ENCODE results near the gene FYN.

FYN gene

DNA sequence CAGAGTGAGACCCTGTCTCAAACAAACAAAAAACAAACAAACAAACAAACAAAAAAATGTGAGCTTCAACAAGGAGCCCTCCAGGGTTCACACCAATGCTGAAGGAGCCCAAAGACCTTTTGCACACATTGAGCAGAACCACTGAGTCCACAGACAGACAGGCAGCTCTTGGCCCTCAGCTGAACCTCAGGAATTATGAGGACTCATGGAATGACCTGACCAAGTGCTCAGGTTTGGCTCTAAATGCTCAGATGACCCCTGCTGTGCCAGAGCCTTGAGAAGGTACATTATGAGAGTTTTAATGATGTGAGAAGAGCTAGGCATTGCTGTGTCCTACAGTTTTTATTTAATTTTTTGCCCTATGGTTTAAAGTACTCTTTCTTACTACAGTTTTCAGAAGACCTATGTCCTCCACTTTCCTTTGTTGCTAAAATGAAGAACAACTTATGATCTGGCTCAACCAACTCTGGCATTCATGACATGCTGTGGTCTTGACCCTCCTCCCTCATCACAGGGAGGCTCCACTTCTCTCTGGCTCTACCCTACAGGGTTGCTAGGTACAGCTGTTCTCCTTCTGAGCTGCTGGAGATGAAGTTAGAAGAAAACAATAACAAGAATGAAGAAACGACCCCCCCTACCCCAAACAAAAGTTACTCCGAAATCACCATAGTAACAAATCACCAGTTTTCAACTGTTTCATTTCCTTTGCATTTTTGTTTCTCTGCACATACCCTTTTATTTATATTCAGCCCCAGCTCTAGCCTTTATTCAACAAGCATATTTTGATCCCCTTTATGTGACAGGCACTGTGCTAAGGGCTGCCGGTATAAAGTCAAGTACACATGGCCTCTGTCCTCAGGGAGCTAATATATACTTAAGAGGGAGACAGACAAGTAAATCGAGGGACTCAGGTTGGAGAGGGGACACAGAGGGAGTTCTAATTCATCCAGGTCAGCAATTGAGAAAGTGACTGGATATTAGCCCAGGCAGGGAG, 138.9 kb downstream of the FYN start:
- no peak for DNase-seq (ENCODE audit: low read depth in 4 of 4, low spot score in 1 of 4)

DNA sequence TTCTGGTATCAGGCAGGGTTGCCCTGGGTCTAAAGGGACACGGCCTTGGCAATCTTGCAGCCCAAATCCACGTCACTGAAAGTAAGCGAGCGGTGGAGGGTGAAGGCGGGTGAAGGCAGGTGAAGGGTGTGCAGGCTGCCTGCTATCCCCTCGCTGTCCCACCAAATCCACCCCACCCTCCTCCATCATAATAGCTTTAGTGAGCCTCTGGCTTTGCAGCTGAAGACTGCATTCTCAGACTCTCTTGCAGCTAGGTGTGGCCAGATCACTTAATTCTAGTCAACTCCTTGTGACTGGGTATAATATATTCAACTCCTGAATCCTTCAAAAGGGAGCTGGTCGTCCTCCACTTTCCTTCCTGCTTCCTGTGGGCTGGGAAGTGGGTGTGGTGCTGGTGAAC, 140.9 kb downstream of the FYN start:
- DNase-seq (ENCODE audit: low read depth in 4 of 4, low spot score in 1 of 4): no peak

DNA sequence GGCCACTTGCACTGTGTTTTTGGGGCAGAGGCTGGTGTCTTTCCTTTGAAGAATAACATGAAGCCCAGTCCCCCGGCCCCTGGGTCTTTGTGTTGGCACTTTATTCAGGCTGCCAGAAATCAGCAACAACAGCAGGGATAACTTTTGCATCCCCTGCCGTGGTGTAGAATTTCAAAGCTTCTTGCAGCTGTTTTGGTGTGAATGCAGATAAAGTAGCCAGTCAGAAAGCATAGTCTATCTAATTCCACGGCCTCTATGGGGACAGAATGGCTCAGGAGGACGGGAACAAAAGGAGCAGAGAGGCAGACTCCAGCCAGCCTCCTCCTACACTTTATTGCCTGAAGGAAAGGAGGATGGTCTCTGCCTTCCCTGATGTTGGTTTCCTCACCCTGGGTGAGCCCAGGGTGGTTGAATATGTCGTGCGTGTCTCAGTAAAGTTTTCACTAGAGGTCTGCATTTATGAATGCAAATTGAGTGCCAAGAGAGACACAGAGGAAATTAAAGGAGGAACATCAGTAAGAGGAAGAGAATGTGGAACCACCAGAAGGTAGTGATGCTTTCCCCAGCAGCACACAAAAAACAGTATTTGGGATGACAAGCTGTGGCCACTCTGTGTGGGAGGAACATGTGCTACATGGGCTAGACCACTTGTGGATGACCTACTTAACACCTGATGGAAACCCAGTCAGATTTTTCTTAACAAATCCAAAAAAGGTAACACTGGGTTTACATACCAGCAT, 141.6 kb downstream of the FYN start:
- DNase-seq (ENCODE audit: low read depth in 4 of 4, low spot score in 1 of 4): no peak

- no peak for DNase-seq (ENCODE audit: low read depth in 4 of 4, low spot score in 1 of 4)
Observed at GRCh38 chr6:111730864-111731263, 142.4 kb downstream of the FYN start.

DNA sequence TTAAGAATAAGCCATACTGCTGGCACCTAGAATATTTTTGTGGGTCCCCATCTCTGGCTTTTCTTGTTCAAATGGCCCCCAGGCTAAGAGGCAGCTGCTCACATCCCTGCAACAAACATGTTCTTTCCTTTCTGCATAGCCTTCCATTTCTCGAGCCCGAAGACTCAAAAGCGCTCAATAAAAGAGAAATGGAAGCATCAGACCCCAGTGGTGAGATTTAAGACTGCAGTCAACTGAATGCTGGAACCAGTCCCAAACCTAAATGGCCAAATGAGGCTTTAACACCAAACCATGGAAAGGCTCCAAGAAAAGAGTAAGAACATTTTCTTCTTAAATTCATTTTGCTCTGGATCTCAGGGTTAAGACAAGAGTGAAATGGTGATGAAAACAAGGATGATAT, 145.4 kb downstream of the FYN start:
- DNase-seq (ENCODE audit: low read depth in 4 of 4, low spot score in 1 of 4): no peak

- DNase-seq (ENCODE audit: low read depth in 4 of 4, low spot score in 1 of 4): no peak
Observed at GRCh38 chr6:111727041-111727440, 146.2 kb downstream of the FYN start.

DNA sequence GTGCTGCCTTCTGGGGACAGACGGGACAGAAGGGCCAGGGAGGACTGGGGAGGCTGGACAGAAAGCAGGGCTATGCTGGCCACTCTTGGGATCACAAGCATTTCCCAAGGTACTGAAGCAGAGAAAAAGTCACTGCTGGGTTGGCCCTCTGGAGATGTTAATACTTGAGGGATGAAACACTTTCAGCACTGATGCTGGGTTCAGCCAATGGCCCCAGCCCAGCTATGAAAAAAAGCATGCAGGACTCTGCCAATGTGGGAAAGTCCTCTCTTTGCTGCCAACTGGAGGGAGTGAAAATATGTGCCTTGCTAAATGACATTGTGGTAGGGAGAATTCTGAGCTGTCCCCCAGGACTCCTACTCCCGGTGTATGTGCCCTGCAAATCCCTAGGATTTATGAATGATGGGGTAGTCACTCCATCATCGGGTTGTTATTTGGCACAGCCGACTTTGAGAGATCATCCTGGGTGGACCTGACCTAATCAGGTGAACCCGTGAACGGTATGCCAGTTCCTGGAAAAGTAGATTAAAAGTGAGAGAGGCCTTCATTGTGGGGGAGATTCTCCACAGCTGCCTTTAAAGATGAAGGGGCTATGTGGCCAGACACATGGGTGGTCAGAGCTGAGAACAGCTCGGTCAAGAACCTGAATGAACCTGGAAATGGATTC, 147.7 kb downstream of the FYN start:
- DNase-seq (ENCODE audit: low read depth in 4 of 4, low spot score in 1 of 4): no peak

GRCh38 chr6:111724505-111724904, 148.7 kb downstream of the FYN start:
- no peak for DNase-seq (ENCODE audit: low read depth in 4 of 4, low spot score in 1 of 4)

GRCh38 chr6:111724039-111724438, 149.2 kb downstream of the FYN start:
- no peak for DNase-seq (ENCODE audit: low read depth in 4 of 4, low spot score in 1 of 4)

DNA sequence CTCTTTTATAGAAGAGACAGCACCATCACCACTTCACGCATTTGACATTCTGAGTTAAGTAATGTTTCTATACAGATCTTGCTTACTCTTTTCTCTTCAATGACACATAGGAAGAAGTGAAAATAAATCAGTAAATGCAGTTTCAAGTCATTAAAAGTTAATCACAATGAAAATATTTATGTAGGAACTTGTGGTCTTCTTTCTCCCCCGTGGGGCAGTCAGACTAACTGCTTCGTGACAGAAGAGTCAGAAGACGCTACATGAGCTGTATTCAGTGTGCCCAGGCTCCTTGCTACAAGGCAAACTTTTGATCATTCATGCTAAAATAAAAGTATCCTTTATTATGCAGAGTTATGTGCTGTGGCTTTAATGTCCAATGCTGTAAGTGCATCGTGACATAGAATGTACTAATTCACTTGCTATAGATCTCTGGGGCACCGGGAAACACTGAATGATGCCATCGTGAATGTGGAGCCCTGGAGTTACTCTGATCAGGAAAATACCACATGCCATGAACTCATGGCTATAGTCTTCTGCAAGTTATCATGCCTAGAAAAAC, 149.8 kb downstream of the FYN start:
- no peak for DNase-seq (ENCODE audit: low read depth in 4 of 4, low spot score in 1 of 4)

DNA sequence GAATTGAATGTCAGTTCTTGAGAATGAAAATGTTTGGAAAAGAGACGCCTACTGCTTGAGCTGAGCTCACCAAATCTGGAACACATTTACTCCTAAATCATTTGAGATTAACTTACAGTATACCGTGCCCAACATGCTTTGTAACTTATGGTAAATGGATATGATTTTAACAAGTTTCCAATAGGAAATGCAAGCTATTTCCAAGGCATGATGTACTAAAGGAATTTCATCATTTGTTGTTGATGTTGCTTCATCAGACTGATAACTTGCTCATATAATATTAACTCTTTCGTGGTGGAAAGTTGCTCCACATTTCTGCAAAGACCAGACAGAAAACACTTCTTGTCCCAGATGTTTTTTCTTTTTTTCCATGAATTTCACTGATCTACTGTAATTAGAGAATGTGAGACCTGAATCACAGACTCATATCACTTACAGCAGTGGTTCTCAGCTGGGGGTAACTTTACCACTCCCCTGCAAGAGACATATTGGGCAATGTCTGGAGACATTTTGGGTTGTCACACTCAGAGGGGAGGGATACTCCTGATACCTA, 151.0 kb downstream of the FYN start:
- no peak for DNase-seq (ENCODE audit: low read depth in 4 of 4, low spot score in 1 of 4)

DNA sequence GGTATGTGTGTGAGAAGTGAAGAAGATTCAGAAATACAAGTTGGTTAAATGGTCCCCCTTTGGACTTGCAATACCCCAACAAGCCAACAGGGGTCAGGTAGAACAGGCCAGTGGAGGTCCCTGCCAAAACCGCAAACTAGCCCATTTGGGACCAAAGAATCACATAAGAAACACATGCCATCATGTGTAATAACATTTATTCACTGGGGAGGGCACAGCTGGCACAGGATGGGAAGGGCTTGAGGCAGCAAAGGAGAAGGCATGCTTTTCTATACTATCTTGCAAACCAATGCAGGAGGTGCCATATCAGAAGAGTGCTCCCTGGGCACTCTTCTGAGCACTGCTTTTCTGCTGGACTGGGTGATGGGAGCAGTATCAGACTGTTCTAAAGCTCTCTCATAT, 151.5 kb downstream of the FYN start:
- DNase-seq (ENCODE audit: low read depth in 4 of 4, low spot score in 1 of 4): peak in 2 of 4 experiments; percentile 28 to 37

GRCh38 chr6:111720931-111721496, 152.2 kb downstream of the FYN start:
- no peak for DNase-seq (ENCODE audit: low read depth in 4 of 4, low spot score in 1 of 4)

- no peak for DNase-seq (ENCODE audit: low read depth in 4 of 4, low spot score in 1 of 4)
Observed at GRCh38 chr6:111718990-111719389, 154.3 kb downstream of the FYN start.

- no peak for DNase-seq (ENCODE audit: low read depth in 4 of 4, low spot score in 1 of 4)
Observed at GRCh38 chr6:111718326-111718725, 154.9 kb downstream of the FYN start.

- DNase-seq (ENCODE audit: low read depth in 4 of 4, low spot score in 1 of 4): no peak
Observed at GRCh38 chr6:111717621-111718020, 155.6 kb downstream of the FYN start.

DNA sequence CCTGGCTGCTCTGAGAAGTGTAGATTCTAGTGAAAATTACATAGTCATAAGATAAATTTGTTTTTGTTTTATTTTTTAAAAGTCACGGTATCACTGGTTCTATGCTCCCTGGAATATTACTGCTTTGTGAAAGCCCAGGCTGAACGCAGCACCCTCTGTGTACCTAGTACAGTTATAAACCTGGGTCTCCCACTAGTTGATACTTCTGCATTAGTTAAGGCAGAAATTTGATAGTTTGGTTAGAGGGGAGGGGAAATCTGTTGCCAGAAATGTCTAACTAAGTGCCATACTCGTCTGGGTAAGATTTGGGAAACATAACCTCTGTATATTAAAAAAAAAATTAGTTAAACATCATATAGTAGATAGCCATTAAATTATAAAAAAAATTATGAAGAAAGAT, 156.9 kb downstream of the FYN start:
- DNase-seq (ENCODE audit: low read depth in 4 of 4, low spot score in 1 of 4): no peak

DNA sequence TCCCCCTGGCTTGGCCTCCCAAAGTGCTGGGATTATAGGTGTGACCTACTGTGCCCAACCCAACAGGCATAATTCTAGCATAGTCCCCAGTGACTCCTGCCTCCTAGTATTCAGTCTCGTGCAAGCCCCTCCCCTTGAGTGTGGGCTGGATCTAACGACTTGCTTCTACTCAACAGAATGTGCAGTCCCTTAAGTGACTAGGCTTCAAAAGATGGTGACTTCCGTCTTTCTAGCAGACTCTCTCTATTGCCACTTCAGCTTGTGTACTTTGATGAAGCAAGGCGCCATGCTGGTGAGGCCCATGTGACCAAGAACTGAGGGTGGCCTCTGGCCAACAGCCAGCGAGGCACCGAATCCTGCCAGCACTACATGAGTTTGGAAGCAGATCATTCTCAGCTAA, 157.9 kb downstream of the FYN start:
- peak in 1 of 4 experiments; percentile 18 for DNase-seq (ENCODE audit: low read depth in 4 of 4, low spot score in 1 of 4)

- DNase-seq (ENCODE audit: low read depth in 4 of 4, low spot score in 1 of 4): no peak
Observed at GRCh38 chr6:111714416-111715270, 158.6 kb downstream of the FYN start.

DNA sequence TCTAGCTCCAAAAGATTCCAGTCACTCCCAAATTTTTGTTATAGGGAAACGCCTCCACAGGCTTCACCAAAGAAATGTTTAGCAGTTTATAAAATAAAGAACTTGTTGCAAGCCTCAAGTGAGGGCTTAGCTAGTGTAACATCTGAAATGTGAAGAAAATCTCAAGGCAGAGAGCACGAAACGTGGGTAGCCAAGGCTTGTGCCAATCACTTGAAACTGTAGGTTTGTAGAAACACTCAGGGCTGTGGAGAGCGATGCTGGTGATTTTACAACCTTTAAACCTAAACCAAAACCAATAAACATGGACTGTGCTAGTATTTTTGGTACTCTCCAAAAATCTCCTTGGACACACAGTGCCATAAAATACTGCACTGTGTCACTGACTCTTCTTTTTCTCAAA, 159.4 kb downstream of the FYN start:
- no peak for DNase-seq (ENCODE audit: low read depth in 4 of 4, low spot score in 1 of 4)
